ENCODE measurements around the gene BTAF1.

The BTAF1 gene

DNA sequence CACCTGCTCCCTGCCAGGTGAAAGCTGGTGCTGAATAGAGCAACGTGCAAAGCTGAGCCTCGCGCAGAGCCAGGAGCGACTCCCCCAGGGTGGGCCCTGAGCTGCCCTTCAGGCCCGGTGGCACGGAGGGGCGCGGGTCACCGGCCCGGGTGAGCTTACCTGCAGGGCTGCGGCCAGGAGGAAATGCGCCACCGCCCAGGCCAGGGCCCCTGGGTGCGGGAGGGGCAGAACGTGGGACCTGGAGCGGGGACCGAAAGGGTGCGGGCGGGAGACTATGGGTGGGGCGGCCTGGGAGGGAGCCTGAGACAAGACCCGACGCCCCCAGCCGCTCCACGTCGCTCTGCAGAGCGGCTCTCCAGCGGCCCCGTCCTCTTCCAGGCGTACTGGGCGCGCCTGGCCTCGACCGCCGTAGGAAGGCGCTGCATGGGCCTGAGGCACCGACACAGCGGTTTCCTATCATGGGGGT lies 122.1 kb downstream of the BTAF1 start:
- Histone ChIP-seq H3K79me1 (replicated peaks; ENCODE audit: low read length, poor library complexity, severe bottlenecking) (no peaks in the 10 kb centered on the region), H2BK120ac (ENCODE audit: low read depth, low read length) (no peak overlapping the region), H3K9ac (ENCODE audit: low read length) (no peak overlapping the region), H3K4me2 (ENCODE audit: low read length, poor library complexity, severe bottlenecking) (no peak overlapping the region), H3K23ac (ENCODE audit: low read length in 2 of 2) (no peak overlapping the region), H2BK12ac (ENCODE audit: low read length in 2 of 2) (no peak overlapping the region), H4K8ac (ENCODE audit: low read length) (no peak overlapping the region), H2AFZ (ENCODE audit: low read depth, low read length) (no peak overlapping the region), H2BK5ac (ENCODE audit: low read depth, low read length, poor library complexity, severe bottlenecking) (no peak overlapping the region), H2BK15ac (ENCODE audit: low read depth, poor library complexity, severe bottlenecking) (no peak overlapping the region), H4K91ac (ENCODE audit: low read length) (peak overlapping the region; percentile 39), H3K9me3 (ENCODE audit: control insufficient read depth, low read length) (no peaks in the 10 kb centered on the region), H3K4me3 (ENCODE audit: insufficient read depth in 1 of 2, low read depth in 1 of 2, low read length in 2 of 2) (no peak overlapping the region), H3K27me3 (ENCODE audit: control insufficient read depth in 1 of 2, insufficient read depth in 1 of 2, low read length in 2 of 2) (no peaks in the 10 kb centered on the region), H2AK5ac (ENCODE audit: low read length, severe bottlenecking) (no peak overlapping the region), H3K4me1 (ENCODE audit: control insufficient read depth, insufficient read depth, low read depth, low read length) (no peaks in the 10 kb centered on the region), H3K18ac (ENCODE audit: low read depth in 1 of 2, low read length in 2 of 2) (no peak overlapping the region), H3K14ac (ENCODE audit: low read length in 2 of 2) (no peak overlapping the region), H3K4ac (ENCODE audit: low read depth in 1 of 2, low read length in 2 of 2) (no peak overlapping the region), H3K36me3 (ENCODE audit: control insufficient read depth in 1 of 2, insufficient read depth in 2 of 2, low read depth in 1 of 2, low read length in 2 of 2) (peaks cover 0 to 5% of the 10 kb centered on the region in 2 experiments), H3K27ac (ENCODE audit: low read length, poor library complexity, severe bottlenecking) (no peak overlapping the region)
- WGBS, result 35% methylated on average over 37 of the region's 37 CpGs
- DNase-seq, result no peak

DNA sequence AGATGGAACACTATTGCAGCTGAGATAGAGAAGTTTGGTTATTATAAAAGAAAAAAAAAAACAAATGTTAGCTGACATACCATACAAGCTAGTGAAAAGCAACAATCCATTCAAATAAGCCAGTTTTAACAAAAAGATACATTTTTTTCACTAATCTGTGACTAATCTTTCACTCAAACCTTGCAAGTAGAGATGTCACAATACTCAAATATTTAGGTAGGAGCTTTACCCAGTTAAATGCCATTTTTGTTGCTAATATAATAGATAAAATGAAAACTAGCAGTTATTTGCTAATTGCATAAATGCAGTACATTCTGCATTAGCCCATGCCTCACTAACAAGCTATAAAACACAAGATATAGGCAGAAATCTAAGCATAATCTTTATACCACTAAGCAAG lies 123.6 kb downstream of the BTAF1 start:
- Histone ChIP-seq H4K8ac (ENCODE audit: low read length) (no peak overlapping the region), H2BK120ac (ENCODE audit: low read depth, low read length) (no peak overlapping the region), H3K18ac (ENCODE audit: low read depth in 1 of 2, low read length in 2 of 2) (no peak overlapping the region), H3K4me1 (ENCODE audit: control insufficient read depth, insufficient read depth, low read depth, low read length) (peaks cover 2% of the 10 kb centered on the region), H3K9ac (ENCODE audit: low read length) (no peak overlapping the region), H3K36me3 (ENCODE audit: control insufficient read depth in 1 of 2, insufficient read depth in 2 of 2, low read depth in 1 of 2, low read length in 2 of 2) (peaks cover 0 to 8% of the 10 kb centered on the region in 2 experiments), H2AFZ (ENCODE audit: low read depth, low read length) (no peak overlapping the region), H3K4ac (ENCODE audit: low read depth in 1 of 2, low read length in 2 of 2) (no peak overlapping the region), H2BK15ac (ENCODE audit: low read depth, poor library complexity, severe bottlenecking) (no peak overlapping the region), H2BK5ac (ENCODE audit: low read depth, low read length, poor library complexity, severe bottlenecking) (no peak overlapping the region), H3K14ac (ENCODE audit: low read length in 2 of 2) (no peak overlapping the region), H3K27ac (ENCODE audit: low read length, poor library complexity, severe bottlenecking) (no peak overlapping the region), H3K9me3 (ENCODE audit: control insufficient read depth, low read length) (no peaks in the 10 kb centered on the region), H4K91ac (ENCODE audit: low read length) (no peak overlapping the region), H3K4me3 (ENCODE audit: insufficient read depth in 1 of 2, low read depth in 1 of 2, low read length in 2 of 2) (no peak overlapping the region), H3K23ac (ENCODE audit: low read length in 2 of 2) (no peak overlapping the region), H3K27me3 (ENCODE audit: control insufficient read depth in 1 of 2, insufficient read depth in 1 of 2, low read length in 2 of 2) (no peaks in the 10 kb centered on the region), H3K79me1 (replicated peaks; ENCODE audit: low read length, poor library complexity, severe bottlenecking) (no peaks in the 10 kb centered on the region), H2AK5ac (ENCODE audit: low read length, severe bottlenecking) (no peak overlapping the region), H3K4me2 (ENCODE audit: low read length, poor library complexity, severe bottlenecking) (no peak overlapping the region), H2BK12ac (ENCODE audit: low read length in 2 of 2) (no peak overlapping the region)
- DNase-seq, result no peak

DNA sequence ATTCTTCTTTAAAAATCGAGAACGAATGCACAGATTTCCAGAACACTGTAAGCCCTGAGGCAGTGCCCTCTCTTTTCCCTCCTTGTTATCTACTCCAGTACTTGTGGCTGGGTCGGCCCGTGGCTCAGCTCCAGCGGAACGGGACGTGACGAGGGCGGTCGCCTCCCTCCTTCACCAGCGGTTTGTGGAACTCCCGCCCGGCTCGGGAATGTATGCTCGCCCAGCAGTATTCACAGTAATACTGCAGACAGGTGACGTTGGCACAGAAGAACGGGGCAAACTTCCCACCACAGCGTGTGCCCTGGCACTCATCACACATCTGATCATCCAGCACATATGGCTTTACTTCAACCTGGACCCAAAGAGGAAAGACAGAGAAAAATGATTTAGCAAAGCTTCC lies 128.5 kb downstream of the BTAF1 start:
- H3K4me1 ChIP-seq (ENCODE audit: control insufficient read depth, insufficient read depth, low read depth, low read length), result peaks cover 2% of the 10 kb centered on the region
- H4K8ac ChIP-seq (ENCODE audit: low read length), result no peak overlapping the region
- H3K9ac ChIP-seq (ENCODE audit: low read length), result no peak overlapping the region
- 93% methylated on average over 18 of the region's 18 CpGs for WGBS
- DNase-seq, result no peak
- H3K36me3 ChIP-seq (ENCODE audit: control insufficient read depth in 1 of 2, insufficient read depth in 2 of 2, low read depth in 1 of 2, low read length in 2 of 2), result peaks cover 0 to 7% of the 10 kb centered on the region in 2 experiments
- H2BK120ac ChIP-seq (ENCODE audit: low read depth, low read length), result no peak overlapping the region
- H2AK5ac ChIP-seq (ENCODE audit: low read length, severe bottlenecking), result no peak overlapping the region
- H3K4me2 ChIP-seq (ENCODE audit: low read length, poor library complexity, severe bottlenecking), result no peak overlapping the region
- H3K79me1 ChIP-seq (replicated peaks; ENCODE audit: low read length, poor library complexity, severe bottlenecking), result no peaks in the 10 kb centered on the region
- H3K9me3 ChIP-seq (ENCODE audit: control insufficient read depth, low read length), result no peaks in the 10 kb centered on the region
- no peak overlapping the region for H2BK5ac ChIP-seq (ENCODE audit: low read depth, low read length, poor library complexity, severe bottlenecking)
- no peak overlapping the region for H3K14ac ChIP-seq (ENCODE audit: low read length in 2 of 2)
- no peak overlapping the region for H2BK12ac ChIP-seq (ENCODE audit: low read length in 2 of 2)
- H3K18ac ChIP-seq (ENCODE audit: low read depth in 1 of 2, low read length in 2 of 2), result no peak overlapping the region
- no peak overlapping the region for H4K91ac ChIP-seq (ENCODE audit: low read length)
- H3K4me3 ChIP-seq (ENCODE audit: insufficient read depth in 1 of 2, low read depth in 1 of 2, low read length in 2 of 2), result no peak overlapping the region
- no peak overlapping the region for H3K27ac ChIP-seq (ENCODE audit: low read length, poor library complexity, severe bottlenecking)
- H2AFZ ChIP-seq (ENCODE audit: low read depth, low read length), result no peak overlapping the region
- H3K4ac ChIP-seq (ENCODE audit: low read depth in 1 of 2, low read length in 2 of 2), result no peak overlapping the region
- no peak overlapping the region for H3K23ac ChIP-seq (ENCODE audit: low read length in 2 of 2)
- no peaks in the 10 kb centered on the region for H3K27me3 ChIP-seq (ENCODE audit: control insufficient read depth in 1 of 2, insufficient read depth in 1 of 2, low read length in 2 of 2)
- no peak overlapping the region for H2BK15ac ChIP-seq (ENCODE audit: low read depth, poor library complexity, severe bottlenecking)

DNA sequence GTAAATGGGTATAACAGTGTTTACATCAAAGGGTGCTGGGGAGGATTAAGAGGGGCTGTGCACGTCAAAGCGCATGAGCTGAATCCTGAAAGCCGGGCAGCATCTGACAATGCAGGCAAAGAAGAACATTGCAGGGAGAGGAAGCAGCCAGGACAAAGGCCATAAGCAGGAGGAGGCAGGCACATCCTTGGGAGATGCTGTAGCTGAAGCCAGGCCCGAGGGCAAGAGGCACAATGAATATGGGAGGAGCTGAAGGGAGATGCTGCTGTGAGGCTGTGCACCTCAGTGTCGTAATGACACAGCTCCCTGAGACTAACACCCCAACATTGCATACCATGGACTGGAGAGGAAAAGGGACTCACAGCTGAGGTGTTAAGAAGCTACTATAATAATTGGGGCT lies 129.2 kb downstream of the BTAF1 start:
- no peaks in the 10 kb centered on the region for H3K79me1 ChIP-seq (replicated peaks; ENCODE audit: low read length, poor library complexity, severe bottlenecking)
- H3K4me3 ChIP-seq (ENCODE audit: insufficient read depth in 1 of 2, low read depth in 1 of 2, low read length in 2 of 2), result peak overlapping the region in 1 of 2 experiments; percentile 27
- no peak overlapping the region for H2AFZ ChIP-seq (ENCODE audit: low read depth, low read length)
- no peak overlapping the region for H3K4ac ChIP-seq (ENCODE audit: low read depth in 1 of 2, low read length in 2 of 2)
- H4K8ac ChIP-seq (ENCODE audit: low read length), result no peak overlapping the region
- no peak overlapping the region for H2BK12ac ChIP-seq (ENCODE audit: low read length in 2 of 2)
- peaks cover 2% of the 10 kb centered on the region for H3K4me1 ChIP-seq (ENCODE audit: control insufficient read depth, insufficient read depth, low read depth, low read length)
- no peak overlapping the region for H3K9ac ChIP-seq (ENCODE audit: low read length)
- no peaks in the 10 kb centered on the region for H3K9me3 ChIP-seq (ENCODE audit: control insufficient read depth, low read length)
- no peak overlapping the region for H2BK15ac ChIP-seq (ENCODE audit: low read depth, poor library complexity, severe bottlenecking)
- peak overlapping the region in 1 of 2 experiments; percentile 23 for H3K14ac ChIP-seq (ENCODE audit: low read length in 2 of 2)
- H3K27me3 ChIP-seq (ENCODE audit: control insufficient read depth in 1 of 2, insufficient read depth in 1 of 2, low read length in 2 of 2), result no peaks in the 10 kb centered on the region
- no peak overlapping the region for H2BK120ac ChIP-seq (ENCODE audit: low read depth, low read length)
- no peak overlapping the region for H3K4me2 ChIP-seq (ENCODE audit: low read length, poor library complexity, severe bottlenecking)
- 80% methylated on average over 4 of the region's 5 CpGs for WGBS
- H3K23ac ChIP-seq (ENCODE audit: low read length in 2 of 2), result no peak overlapping the region
- peaks cover 0 to 8% of the 10 kb centered on the region in 2 experiments for H3K36me3 ChIP-seq (ENCODE audit: control insufficient read depth in 1 of 2, insufficient read depth in 2 of 2, low read depth in 1 of 2, low read length in 2 of 2)
- no peak overlapping the region for H4K91ac ChIP-seq (ENCODE audit: low read length)
- H2AK5ac ChIP-seq (ENCODE audit: low read length, severe bottlenecking), result no peak overlapping the region
- no peak overlapping the region for H2BK5ac ChIP-seq (ENCODE audit: low read depth, low read length, poor library complexity, severe bottlenecking)
- DNase-seq, result no peak
- H3K27ac ChIP-seq (ENCODE audit: low read length, poor library complexity, severe bottlenecking), result no peak overlapping the region
- H3K18ac ChIP-seq (ENCODE audit: low read depth in 1 of 2, low read length in 2 of 2), result no peak overlapping the region
